ENCODE data around the gene EIF5A. TPM values are rescaled to one million over a fixed set of nuclear protein-coding genes. Genes with fewer than 3 reads are reported as not detected.

EIF5A gene
- total and polyA plus RNA-seq, 9 of the 15 experiments (the other 6 are each of a cell fraction or from before 2014, with no cell fraction given), result 22.9 to 1,163 (median 772) TPM

GRCh38 chr17:7292729-7293128 lies 14.7 kb upstream of the EIF5A start:
- H4K20me1 ChIP-seq (replicated peaks; ENCODE audit: control insufficient read depth, insufficient read depth, low read length), result no peaks in the 10 kb centered on the region
- H3K4me2 ChIP-seq (ENCODE audit: insufficient read depth, low read length), result no peak overlapping the region
- no peaks in the 10 kb centered on the region for H3K27me3 ChIP-seq (ENCODE audit: control insufficient read depth in 2 of 2, insufficient read depth in 2 of 2, low read length in 2 of 2)
- 12% methylated on average over 3 of the region's 6 CpGs for WGBS (ENCODE audit: insufficient coverage, low coverage, missing lambda C conversion rate)
- H3K36me3 ChIP-seq (ENCODE audit: control insufficient read depth, insufficient read depth, low read length), result no peaks in the 10 kb centered on the region
- DNase-seq (ENCODE audit: extremely low read depth in 1 of 4, low spot score in 3 of 4) (no peak), ATAC-seq (no peak), FAIRE-seq (no peak)
- in situ Hi-C loops (cut with MboI), result no loop called here
- no peak overlapping the region for H2AFZ ChIP-seq (ENCODE audit: low read depth, low read length)
- H3K4me3 ChIP-seq, result no peak overlapping the region
- H3K9ac ChIP-seq (ENCODE audit: insufficient read depth in 1 of 2, low read depth in 2 of 2, low read length in 2 of 2), result peak overlapping the region in 1 of 2 experiments; percentile 59; a peak in 3 of 4 replicates
- H3K4me1 ChIP-seq (replicated peaks in 1 of 2; ENCODE audit: control insufficient read depth in 2 of 2, insufficient read depth in 2 of 2, low read length in 2 of 2), result peaks cover 17 to 53% of the 10 kb centered on the region in 2 experiments
- ChIA-PET CTCF (ENCODE audit: low intra/inter-chr PET ratio) (no interaction called here), POLR2A (no interaction called here)
- intact Hi-C loops (cut with micrococcal nuclease), result no loop called here
- H3K79me2 ChIP-seq (ENCODE audit: control insufficient read depth, insufficient read depth, low read length), result no peaks in the 10 kb centered on the region
- H3K27ac ChIP-seq (ENCODE audit: extremely low read depth, low read depth, low read length), result no peak overlapping the region
- H3K9me1 ChIP-seq (ENCODE audit: control insufficient read depth, insufficient read depth, low read length), result no peaks in the 10 kb centered on the region
- no peaks in the 10 kb centered on the region for H3K9me3 ChIP-seq (replicated peaks; ENCODE audit: control insufficient read depth, insufficient read depth, low read depth, low read length)
- BruUV-seq (replicated peaks), result no TSS peak
- TF ChIP-seq GATA2 (CRISPR knock-in tag; IDR thresholded peaks at IDR 0.05), result no peak
- TF ChIP-seq BDP1 (IDR thresholded peaks at IDR 0.05; ENCODE audit: insufficient read depth, insufficient read length), result no peak
- no peak for TF ChIP-seq ZNF445 (CRISPR knock-in tag; IDR thresholded peaks at IDR 0.05; ENCODE audit: low read depth)
- no peak for TF ChIP-seq PML (IDR thresholded peaks at IDR 0.05; ENCODE audit: low read length)
- TF ChIP-seq ARID4B (CRISPR knock-in tag; IDR thresholded peaks at IDR 0.05), result no peak
- TF ChIP-seq CBFB (CRISPR knock-in tag; IDR thresholded peaks at IDR 0.05), result no peak
- TF ChIP-seq RFX7 (CRISPR knock-in tag; IDR thresholded peaks at IDR 0.05), result no peak
- TF ChIP-seq HNRNPLL (IDR thresholded peaks at IDR 0.05; ENCODE audit: low read depth, low read length, poor library complexity, severe bottlenecking), result no peak
- TF ChIP-seq NR1H2 (CRISPR knock-in tag; IDR thresholded peaks at IDR 0.05), result no peak
- TF ChIP-seq, protein P1, sequence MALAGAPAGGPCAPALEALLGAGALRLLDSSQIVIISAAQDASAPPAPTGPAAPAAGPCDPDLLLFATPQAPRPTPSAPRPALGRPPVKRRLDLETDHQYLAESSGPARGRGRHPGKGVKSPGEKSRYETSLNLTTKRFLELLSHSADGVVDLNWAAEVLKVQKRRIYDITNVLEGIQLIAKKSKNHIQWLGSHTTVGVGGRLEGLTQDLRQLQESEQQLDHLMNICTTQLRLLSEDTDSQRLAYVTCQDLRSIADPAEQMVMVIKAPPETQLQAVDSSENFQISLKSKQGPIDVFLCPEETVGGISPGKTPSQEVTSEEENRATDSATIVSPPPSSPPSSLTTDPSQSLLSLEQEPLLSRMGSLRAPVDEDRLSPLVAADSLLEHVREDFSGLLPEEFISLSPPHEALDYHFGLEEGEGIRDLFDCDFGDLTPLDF (CRISPR knock-in tag; IDR thresholded peaks at IDR 0.05), result no peak
- TF ChIP-seq ZBTB9 (CRISPR knock-in tag; IDR thresholded peaks at IDR 0.05), result no peak
- TF ChIP-seq ZNF717 (CRISPR knock-in tag; IDR thresholded peaks at IDR 0.05), result no peak
- TF ChIP-seq, protein P2, sequence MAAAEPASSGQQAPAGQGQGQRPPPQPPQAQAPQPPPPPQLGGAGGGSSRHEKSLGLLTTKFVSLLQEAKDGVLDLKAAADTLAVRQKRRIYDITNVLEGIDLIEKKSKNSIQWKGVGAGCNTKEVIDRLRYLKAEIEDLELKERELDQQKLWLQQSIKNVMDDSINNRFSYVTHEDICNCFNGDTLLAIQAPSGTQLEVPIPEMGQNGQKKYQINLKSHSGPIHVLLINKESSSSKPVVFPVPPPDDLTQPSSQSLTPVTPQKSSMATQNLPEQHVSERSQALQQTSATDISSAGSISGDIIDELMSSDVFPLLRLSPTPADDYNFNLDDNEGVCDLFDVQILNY (CRISPR knock-in tag; IDR thresholded peaks at IDR 0.05), result no peak
- no peak for TF ChIP-seq CXXC5 (CRISPR knock-in tag; IDR thresholded peaks at IDR 0.05)
